Aorta (tissue), 5 donors: ENCODE measurements around the gene PMM2. TPM values are rescaled to one million over a fixed set of nuclear protein-coding genes. Genes with fewer than 3 reads are reported as not detected.

Experiments
- ATAC-seq: fragments of 200-7000 bp; cut with Tn5 transposase; one replicate; pipeline ENCODE4 v1.9.1; 2022; ENCODE audit warnings: moderate library complexity; ENCODE audit not compliant: low FRiP score
- DNase-seq, 2 donors: peaks; one replicate each; pipeline ENCODE4 v3.0.0-alpha.2; 2020
- H3K27ac ChIP-seq, 2 donors: one replicate each; pipeline ENCODE4 v1.5.1; 2013; ENCODE audit warnings: low read length in 2 of 2, mild to moderate bottlenecking in 2 of 2, moderate library complexity in 2 of 2, control low read depth in 1 of 2, inconsistent platforms in 1 of 2, low read depth in 1 of 2
- H3K27me3 ChIP-seq, 2 donors: one replicate each; pipeline ENCODE4 v1.6.1; 2013; ENCODE audit warnings: control low read depth in 1 of 2, low read length in 1 of 2, mild to moderate bottlenecking in 1 of 2, moderate library complexity in 1 of 2; ENCODE audit not compliant: insufficient read depth in 2 of 2, control insufficient read depth in 1 of 2
- H3K36me3 ChIP-seq, 2 donors: one replicate each; pipeline ENCODE4 v1.6.1; 2013; ENCODE audit warnings: control low read depth in 1 of 2, low read length in 1 of 2, mild to moderate bottlenecking in 1 of 2; ENCODE audit not compliant: insufficient read depth in 2 of 2, control insufficient read depth in 1 of 2
- H3K4me1 ChIP-seq, 2 donors: one replicate each; pipeline ENCODE4 v1.6.1; 2013; ENCODE audit warnings: low read length in 2 of 2, control low read depth in 1 of 2, mild to moderate bottlenecking in 1 of 2, moderate library complexity in 1 of 2; ENCODE audit not compliant: insufficient read depth in 2 of 2, control insufficient read depth in 1 of 2
- H3K4me3 ChIP-seq, 2 donors: one replicate each; pipeline ENCODE4 v1.5.1; 2013; ENCODE audit warnings: low read length in 2 of 2, control low read depth in 1 of 2, mild to moderate bottlenecking in 1 of 2
- H3K9me3 ChIP-seq: one replicate; pipeline ENCODE4 v1.6.1; 2013; ENCODE audit warnings: mild to moderate bottlenecking, low read length; ENCODE audit not compliant: control insufficient read depth
- WGBS, 2 donors: extraction: QIAGEN DNeasy Blood & Tissue Kit; methylation state at CpG; one replicate each; pipeline ENCODE4 v1.1.7; 2013; 5-methylcytosine and 5-hydroxymethylcytosine counted together
- intact Hi-C, 2 donors: fragments of 100-400 bp; cut with DNase I; formaldehyde crosslinking; loops; one replicate each; pipeline versions ENCODE4 v1.14.2 to v1.15.0; 2022
- polyA plus RNA-seq, 2 donors: library from polyadenylated mRNA; stranded (reverse); fragments of 200-250 nt; gene quantifications; one replicate each; pipeline ENCODE4 v1.2.3, GENCODE V29; 2013
- total RNA-seq, 2 donors: library from RNA; stranded (reverse); fragmentation: NEBNext Ultra II Directional; extraction: Animal tissue kit (Norgen Biotek cat#: 25700); gene quantifications; one replicate each; pipeline ENCODE4 v1.2.1, GENCODE V29; 2021
- donor health status: healthy with polysubstance abuse.
- donor health status: Bipolar disorder and iron deficiency.
- donor health status: DM: no; HTN: no; CAD: no.
- donor health status: DM: no; HTN: no; CAD: no.
- donor health status: DM: yes; HTN: yes; CAD: no.

PMM2 gene
- total and polyA plus RNA-seq, 4 donors, result 7.8 to 48.4 (median 31.7) TPM

DNA sequence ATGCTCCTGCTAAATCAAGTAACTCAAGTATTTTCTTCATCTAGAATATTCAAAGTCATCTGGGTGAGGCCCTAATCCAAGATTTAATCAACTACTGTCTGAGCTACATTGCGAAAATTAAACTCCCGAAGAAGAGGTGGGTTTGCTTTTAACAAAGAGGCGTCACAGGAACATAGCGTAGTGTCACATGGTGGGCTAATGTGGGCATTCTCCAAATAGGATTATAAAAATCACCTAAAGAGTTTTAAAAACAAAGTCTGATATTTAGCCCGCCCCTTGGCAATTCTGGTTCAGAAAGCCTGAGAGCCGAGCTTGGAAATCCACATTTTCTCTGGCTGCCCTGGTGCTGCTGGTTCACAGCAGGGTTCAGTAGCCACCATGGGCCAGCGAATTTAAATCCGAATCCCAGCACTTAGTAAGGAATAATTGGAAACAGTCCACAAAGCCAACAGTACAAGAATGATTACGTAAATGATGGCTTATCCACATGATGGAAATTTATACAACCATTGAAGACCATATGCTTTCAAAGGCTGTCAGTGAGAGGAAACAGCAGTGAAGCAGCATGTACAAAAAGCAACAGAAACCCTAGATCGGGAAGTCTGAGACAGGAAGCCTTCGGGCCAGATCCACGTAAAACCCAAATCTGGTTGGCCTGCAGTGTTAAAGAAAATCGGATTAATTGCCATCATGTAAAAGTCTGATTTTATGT lies 8.8 kb downstream of the PMM2 start:
- no peaks in the 10 kb centered on the region for H3K9me3 ChIP-seq
- H3K27ac ChIP-seq, result no peak overlapping the region
- H3K36me3 ChIP-seq, result peaks cover 10 to 14% of the 10 kb centered on the region in 2 donors
- 86% methylated on average over 13 of the region's 13 CpGs for WGBS, 2 donors
- DNase-seq (no peak), ATAC-seq (no peak)
- no peak overlapping the region for H3K4me3 ChIP-seq
- no peaks in the 10 kb centered on the region for H3K27me3 ChIP-seq
- intact Hi-C loops, result no loop called here
- no peaks in the 10 kb centered on the region for H3K4me1 ChIP-seq

GRCh38 chr16:8807189-8807588 lies 9.6 kb downstream of the PMM2 start:
- intact Hi-C loops, result no loop called here
- Histone ChIP-seq H3K4me3 (no peak overlapping the region), H3K27me3 (no peaks in the 10 kb centered on the region), H3K36me3 (peaks cover 12 to 21% of the 10 kb centered on the region in 2 donors), H3K4me1 (no peaks in the 10 kb centered on the region), H3K27ac (no peak overlapping the region), H3K9me3 (no peaks in the 10 kb centered on the region)
- DNase-seq (no peak), ATAC-seq (no peak)
- 92 to 94% methylated on average over 5 of the region's 5 CpGs for WGBS, 2 donors

- no peak overlapping the region for H3K27ac ChIP-seq
- H3K36me3 ChIP-seq, result peaks cover 12 to 21% of the 10 kb centered on the region in 2 donors
- no peaks in the 10 kb centered on the region for H3K4me1 ChIP-seq
- H3K9me3 ChIP-seq, result no peaks in the 10 kb centered on the region
- WGBS, 2 donors, result 89 to 92% methylated on average over 3 of the region's 3 CpGs
- intact Hi-C loops, result no loop called here
- H3K4me3 ChIP-seq, result no peak overlapping the region
- no peak for ATAC-seq
- no peaks in the 10 kb centered on the region for H3K27me3 ChIP-seq
- DNase-seq, result no peak
Observed at GRCh38 chr16:8808009-8808408, 10.4 kb downstream of the PMM2 start.

GRCh38 chr16:8808613-8809353 lies 11.1 kb downstream of the PMM2 start:
- Histone ChIP-seq H3K36me3 (peaks cover 12 to 21% of the 10 kb centered on the region in 2 donors), H3K4me3 (no peak overlapping the region), H3K9me3 (no peaks in the 10 kb centered on the region), H3K27me3 (no peaks in the 10 kb centered on the region), H3K4me1 (no peaks in the 10 kb centered on the region), H3K27ac (no peak overlapping the region)
- no peak for ATAC-seq
- DNase-seq, result no peak
- 72 to 74% methylated on average over 11 of the region's 11 CpGs for WGBS, 2 donors
- intact Hi-C loops, result no loop called here

DNA sequence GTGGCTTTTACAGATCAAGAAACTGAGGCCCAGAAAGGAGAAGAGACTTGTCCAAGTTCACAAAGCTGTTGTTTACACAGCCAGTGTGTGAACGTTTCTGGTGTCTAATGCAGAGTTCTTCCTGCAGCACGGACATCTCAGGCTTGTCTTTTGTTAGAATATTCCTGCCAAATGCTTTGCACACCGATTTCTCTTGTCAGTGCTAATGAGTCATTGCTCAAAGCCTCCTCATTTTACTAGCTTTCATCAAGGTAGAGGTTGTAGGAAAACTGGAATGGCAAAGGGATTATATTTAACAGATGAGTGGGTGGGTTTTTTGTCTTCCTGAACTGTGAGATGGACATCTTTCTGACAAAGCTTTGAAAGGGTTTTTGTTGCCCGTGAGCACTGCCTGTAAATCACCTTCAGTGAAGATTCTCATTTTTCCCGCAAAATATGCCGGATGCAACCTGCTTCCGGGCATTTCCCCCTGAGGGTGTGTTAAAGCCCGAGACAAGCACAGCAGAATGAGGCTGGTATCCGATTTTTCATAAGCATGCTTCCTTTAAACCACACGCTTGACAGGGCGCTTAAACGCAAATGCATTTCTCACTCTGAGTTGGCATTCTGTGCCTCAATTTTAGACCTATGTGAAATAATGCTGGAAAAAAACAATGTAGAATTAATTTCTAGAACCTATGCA lies 14.7 kb downstream of the PMM2 start:
- Histone ChIP-seq H3K27me3 (no peaks in the 10 kb centered on the region), H3K4me3 (no peak overlapping the region), H3K27ac (no peak overlapping the region), H3K36me3 (peaks cover 11 to 14% of the 10 kb centered on the region in 2 donors), H3K9me3 (no peaks in the 10 kb centered on the region), H3K4me1 (no peaks in the 10 kb centered on the region)
- WGBS, 2 donors, result 81 to 85% methylated on average over 12 of the region's 12 CpGs
- intact Hi-C loops, result no loop called here
- ATAC-seq (no peak), DNase-seq (no peak)

GRCh38 chr16:8814095-8814806 lies 16.6 kb downstream of the PMM2 start:
- H3K9me3 ChIP-seq, result no peaks in the 10 kb centered on the region
- H3K4me3 ChIP-seq, result no peak overlapping the region
- no peaks in the 10 kb centered on the region for H3K27me3 ChIP-seq
- DNase-seq (no peak), ATAC-seq (no peak)
- intact Hi-C loops, result no loop called here
- no peaks in the 10 kb centered on the region for H3K4me1 ChIP-seq
- 91 to 95% methylated on average over 14 of the region's 14 CpGs for WGBS, 2 donors
- peaks cover 9 to 14% of the 10 kb centered on the region in 2 donors for H3K36me3 ChIP-seq
- no peak overlapping the region for H3K27ac ChIP-seq

DNA sequence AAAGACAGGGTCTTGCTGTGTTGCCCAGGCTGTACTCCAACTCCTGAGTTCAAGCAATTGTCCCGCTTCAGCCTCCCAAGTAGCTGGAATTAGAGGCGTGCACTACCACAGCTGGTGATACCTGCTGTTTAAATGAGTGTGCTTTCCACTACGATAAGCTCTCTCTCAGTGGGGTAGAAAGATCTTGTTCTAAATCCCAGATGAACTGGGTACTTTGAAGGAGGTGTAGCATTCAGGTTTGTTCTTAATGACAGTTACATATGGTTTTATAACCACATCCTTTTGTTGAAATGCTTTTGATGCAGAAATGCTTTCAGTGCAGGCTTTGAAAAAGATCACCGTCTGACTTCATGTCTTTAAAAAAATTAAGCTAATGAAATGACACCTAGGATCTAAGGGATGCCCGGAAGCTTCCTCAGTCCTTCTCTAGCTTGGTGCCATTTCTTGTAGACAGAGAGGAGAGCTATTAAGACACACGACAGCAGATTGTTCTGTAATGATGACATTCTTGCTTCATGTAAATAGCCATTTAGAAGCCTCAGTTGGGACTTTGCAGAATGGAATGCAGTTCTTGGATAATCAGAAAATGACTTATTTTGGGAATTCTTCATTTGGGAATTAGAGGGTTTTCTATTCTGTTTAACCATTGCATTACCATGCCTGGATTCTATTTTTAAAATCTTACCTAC lies 19.5 kb downstream of the PMM2 start:
- intact Hi-C loops, result no loop called here
- Histone ChIP-seq H3K9me3 (no peaks in the 10 kb centered on the region), H3K4me1 (no peaks in the 10 kb centered on the region), H3K27ac (no peak overlapping the region), H3K27me3 (no peaks in the 10 kb centered on the region), H3K36me3 (peaks cover under 1 to 12% of the 10 kb centered on the region in 2 donors), H3K4me3 (no peak overlapping the region)
- WGBS, 2 donors, result 70 to 74% methylated on average over 6 of the region's 6 CpGs
- no peak for DNase-seq
- ATAC-seq, result no peak
